ENCODE data around the gene PCYOX1L.

Gene PCYOX1L

DNA sequence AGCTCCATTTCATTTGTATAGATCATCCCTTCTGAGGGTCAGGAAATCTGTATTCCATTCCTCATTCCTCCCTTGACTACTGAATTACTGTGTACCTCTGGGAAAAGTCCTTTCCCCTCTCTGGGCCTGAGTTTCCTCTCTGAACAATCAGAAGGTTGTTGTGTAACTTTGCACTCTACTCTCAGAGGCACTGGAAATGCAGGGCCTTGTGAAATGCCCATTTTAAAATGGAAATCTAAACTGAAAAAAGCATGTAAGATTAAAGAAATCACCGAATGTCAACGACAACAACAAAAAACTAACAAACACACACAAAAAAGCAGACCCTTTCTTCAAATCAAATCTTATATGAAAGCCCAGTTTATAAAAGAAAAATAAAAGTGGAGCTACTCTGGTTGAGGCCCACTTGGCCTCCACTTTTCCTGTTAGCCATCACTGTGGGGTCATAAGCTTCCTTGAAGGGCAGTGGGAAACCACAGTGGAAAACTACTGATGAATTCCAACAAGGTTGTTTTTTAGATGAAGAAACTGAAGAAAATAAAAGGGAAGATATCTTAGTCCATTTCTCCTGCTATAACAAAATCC lies 34.1 kb upstream of the PCYOX1L start:
- Histone ChIP-seq H3K4ac (ENCODE audit: low read depth, low read length) (no peak overlapping the region), H3K4me2 (ENCODE audit: low read length) (no peak overlapping the region), H3K4me3 (ENCODE audit: low read depth, low read length) (no peak overlapping the region), H2BK5ac (ENCODE audit: low read depth, low read length, poor library complexity) (no peak overlapping the region), H3K79me2 (ENCODE audit: control insufficient read depth, insufficient read depth, low read length, poor library complexity) (no peaks in the 10 kb centered on the region), H3K36me3 (ENCODE audit: control insufficient read depth in 1 of 2, insufficient read depth in 2 of 2, low read length in 2 of 2) (peaks cover 6 to 7% of the 10 kb centered on the region in 2 experiments), H3K14ac (ENCODE audit: low read length) (no peak overlapping the region), H3K9ac (ENCODE audit: low read length) (no peak overlapping the region), H3K23ac (ENCODE audit: low read length) (no peak overlapping the region), H2BK120ac (ENCODE audit: insufficient read depth, low read length, poor library complexity) (no peak overlapping the region), H2AK5ac (ENCODE audit: low read length) (no peak overlapping the region), H2BK12ac (ENCODE audit: low read length) (no peak overlapping the region), H3K79me1 (ENCODE audit: low read length) (no peaks in the 10 kb centered on the region), H3K9me3 (ENCODE audit: insufficient read depth, low read depth, low read length) (no peaks in the 10 kb centered on the region), H3K27me3 (ENCODE audit: insufficient read depth, low read length) (no peaks in the 10 kb centered on the region), H3K4me1 (ENCODE audit: control insufficient read depth in 1 of 2, insufficient read depth in 2 of 2, low read length in 2 of 2) (peaks cover 2 to 4% of the 10 kb centered on the region in 2 experiments), H4K91ac (ENCODE audit: low read depth, low read length) (no peak overlapping the region), H2AFZ (ENCODE audit: insufficient read depth, low read length, poor library complexity) (no peak overlapping the region), H4K8ac (ENCODE audit: low read depth, low read length) (no peak overlapping the region), H3K18ac (ENCODE audit: low read length) (no peak overlapping the region), H3K27ac (ENCODE audit: low read depth, low read length) (no peak overlapping the region), H4K12ac (ENCODE audit: low read depth, low read length) (no peak overlapping the region)
- no peak for DNase-seq
- WGBS (ENCODE audit: extremely low coverage, insufficient coverage, insufficient read length) = no CpG with 5 or more reads among the region's 2 CpGs

DNA sequence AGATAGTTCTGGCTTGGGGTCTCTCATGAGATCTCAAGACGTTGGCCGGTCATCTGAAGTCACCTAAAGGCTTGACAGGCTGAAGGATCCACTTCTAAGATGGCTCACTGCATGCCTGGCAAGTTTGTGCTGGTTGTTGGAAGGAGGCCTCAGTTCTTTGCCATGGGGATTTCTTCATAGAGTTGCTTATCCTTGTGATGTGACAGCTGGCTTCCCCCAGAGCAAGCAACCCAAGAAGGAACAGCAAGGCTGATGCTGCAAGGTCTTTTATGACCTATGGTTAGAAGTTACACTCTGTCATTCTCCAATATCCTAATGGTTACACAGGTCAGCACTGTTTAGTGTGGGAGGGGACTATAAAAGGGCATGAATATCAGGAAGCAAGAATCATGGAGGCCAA lies 33.2 kb upstream of the PCYOX1L start:
- Histone ChIP-seq H4K12ac (ENCODE audit: low read depth, low read length) (no peak overlapping the region), H2AK5ac (ENCODE audit: low read length) (no peak overlapping the region), H3K4me2 (ENCODE audit: low read length) (no peak overlapping the region), H2AFZ (ENCODE audit: insufficient read depth, low read length, poor library complexity) (no peak overlapping the region), H3K79me1 (ENCODE audit: low read length) (no peaks in the 10 kb centered on the region), H3K14ac (ENCODE audit: low read length) (no peak overlapping the region), H2BK12ac (ENCODE audit: low read length) (no peak overlapping the region), H3K4ac (ENCODE audit: low read depth, low read length) (no peak overlapping the region), H3K23ac (ENCODE audit: low read length) (no peak overlapping the region), H3K27me3 (ENCODE audit: insufficient read depth, low read length) (no peaks in the 10 kb centered on the region), H2BK5ac (ENCODE audit: low read depth, low read length, poor library complexity) (no peak overlapping the region), H4K8ac (ENCODE audit: low read depth, low read length) (no peak overlapping the region), H3K4me1 (ENCODE audit: control insufficient read depth in 1 of 2, insufficient read depth in 2 of 2, low read length in 2 of 2) (peaks cover 2 to 4% of the 10 kb centered on the region in 2 experiments), H3K36me3 (ENCODE audit: control insufficient read depth in 1 of 2, insufficient read depth in 2 of 2, low read length in 2 of 2) (peaks cover 4 to 5% of the 10 kb centered on the region in 2 experiments), H2BK120ac (ENCODE audit: insufficient read depth, low read length, poor library complexity) (no peak overlapping the region), H3K79me2 (ENCODE audit: control insufficient read depth, insufficient read depth, low read length, poor library complexity) (no peaks in the 10 kb centered on the region), H4K91ac (ENCODE audit: low read depth, low read length) (no peak overlapping the region), H3K9me3 (ENCODE audit: insufficient read depth, low read depth, low read length) (no peaks in the 10 kb centered on the region), H3K18ac (ENCODE audit: low read length) (no peak overlapping the region), H3K4me3 (ENCODE audit: low read depth, low read length) (no peak overlapping the region), H3K27ac (ENCODE audit: low read depth, low read length) (no peak overlapping the region), H3K9ac (ENCODE audit: low read length) (no peak overlapping the region)
- peak; percentile 34 to 61 for DNase-seq
- WGBS (ENCODE audit: extremely low coverage, insufficient coverage, insufficient read length) = no CpG with 5 or more reads among the region's 2 CpGs

DNA sequence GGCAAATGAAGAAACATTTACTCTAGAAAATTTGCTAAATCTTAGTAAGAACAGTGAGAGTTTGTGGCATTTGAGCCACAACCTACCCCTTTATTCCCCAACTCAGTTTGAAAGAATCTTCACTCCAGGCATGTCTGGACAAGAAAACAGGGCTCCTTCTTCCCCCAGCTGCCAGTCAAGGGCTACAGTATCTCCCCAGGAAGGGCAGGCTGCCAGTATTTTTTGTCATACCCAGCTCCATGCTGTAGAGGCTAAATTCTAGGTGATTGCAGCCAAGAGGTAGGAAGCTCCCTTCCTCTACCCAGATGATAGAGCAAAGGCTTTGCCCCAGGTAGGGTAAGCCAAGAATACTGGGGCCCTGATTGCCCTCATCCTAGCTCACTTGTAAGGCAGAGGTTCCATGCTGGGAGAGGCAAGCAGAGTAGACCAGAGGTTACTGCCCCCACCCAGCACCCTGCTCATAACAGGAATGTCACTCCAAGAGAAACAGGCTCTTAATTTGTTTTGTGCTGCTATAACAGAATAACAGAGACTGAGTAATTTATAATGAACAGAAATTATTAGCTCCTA lies 32.6 kb upstream of the PCYOX1L start:
- H3K4ac ChIP-seq (ENCODE audit: low read depth, low read length) = no peak overlapping the region
- no peaks in the 10 kb centered on the region for H3K79me1 ChIP-seq (ENCODE audit: low read length)
- H2BK12ac ChIP-seq (ENCODE audit: low read length) = no peak overlapping the region
- H3K36me3 ChIP-seq (ENCODE audit: control insufficient read depth in 1 of 2, insufficient read depth in 2 of 2, low read length in 2 of 2) = peaks cover 0 to 2% of the 10 kb centered on the region in 2 experiments
- H3K9ac ChIP-seq (ENCODE audit: low read length) = no peak overlapping the region
- no peak overlapping the region for H2AK5ac ChIP-seq (ENCODE audit: low read length)
- H2BK120ac ChIP-seq (ENCODE audit: insufficient read depth, low read length, poor library complexity) = peak overlapping the region; percentile 76
- no peaks in the 10 kb centered on the region for H3K9me3 ChIP-seq (ENCODE audit: insufficient read depth, low read depth, low read length)
- peaks cover 2 to 4% of the 10 kb centered on the region in 2 experiments for H3K4me1 ChIP-seq (ENCODE audit: control insufficient read depth in 1 of 2, insufficient read depth in 2 of 2, low read length in 2 of 2)
- H4K8ac ChIP-seq (ENCODE audit: low read depth, low read length) = peak overlapping the region; percentile 62
- H3K23ac ChIP-seq (ENCODE audit: low read length) = no peak overlapping the region
- H3K27me3 ChIP-seq (ENCODE audit: insufficient read depth, low read length) = no peaks in the 10 kb centered on the region
- H3K27ac ChIP-seq (ENCODE audit: low read depth, low read length) = no peak overlapping the region
- peak overlapping the region; percentile 2 for H2AFZ ChIP-seq (ENCODE audit: insufficient read depth, low read length, poor library complexity)
- peak overlapping the region; percentile 57 for H4K91ac ChIP-seq (ENCODE audit: low read depth, low read length)
- H3K4me2 ChIP-seq (ENCODE audit: low read length) = no peak overlapping the region
- no peak overlapping the region for H4K12ac ChIP-seq (ENCODE audit: low read depth, low read length)
- no peak overlapping the region for H3K14ac ChIP-seq (ENCODE audit: low read length)
- no peak overlapping the region for H3K18ac ChIP-seq (ENCODE audit: low read length)
- peak; percentile 84 to 92 for DNase-seq
- no peaks in the 10 kb centered on the region for H3K79me2 ChIP-seq (ENCODE audit: control insufficient read depth, insufficient read depth, low read length, poor library complexity)
- H2BK5ac ChIP-seq (ENCODE audit: low read depth, low read length, poor library complexity) = peak overlapping the region; percentile 35
- H3K4me3 ChIP-seq (ENCODE audit: low read depth, low read length) = no peak overlapping the region

DNA sequence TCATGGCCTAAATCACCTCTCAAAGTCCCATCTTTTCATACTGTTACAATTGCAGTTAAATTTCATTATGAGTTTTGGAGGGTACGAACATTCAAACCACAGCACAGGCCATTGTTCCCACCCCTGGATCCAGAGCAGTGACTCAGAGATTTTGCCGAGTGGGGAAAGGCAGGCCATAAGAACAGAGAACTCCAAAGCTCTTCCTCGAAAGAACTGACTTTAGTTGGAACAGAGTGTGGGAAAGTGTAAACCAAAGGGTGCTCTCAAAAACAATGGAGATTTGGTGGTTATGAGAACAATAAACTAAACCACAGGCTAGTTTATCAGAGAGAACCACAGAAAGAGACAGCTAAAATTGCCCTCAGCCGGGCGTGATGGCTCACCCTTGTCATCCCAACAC lies 32.0 kb upstream of the PCYOX1L start:
- WGBS (ENCODE audit: extremely low coverage, insufficient coverage, insufficient read length) = no CpG with 5 or more reads among the region's 5 CpGs
- H3K4me3 ChIP-seq (ENCODE audit: low read depth, low read length) = no peak overlapping the region
- H2AFZ ChIP-seq (ENCODE audit: insufficient read depth, low read length, poor library complexity) = no peak overlapping the region
- no peak overlapping the region for H2BK120ac ChIP-seq (ENCODE audit: insufficient read depth, low read length, poor library complexity)
- H4K8ac ChIP-seq (ENCODE audit: low read depth, low read length) = no peak overlapping the region
- no peak overlapping the region for H4K12ac ChIP-seq (ENCODE audit: low read depth, low read length)
- H3K27ac ChIP-seq (ENCODE audit: low read depth, low read length) = no peak overlapping the region
- no peak overlapping the region for H2BK12ac ChIP-seq (ENCODE audit: low read length)
- H3K23ac ChIP-seq (ENCODE audit: low read length) = no peak overlapping the region
- H2BK5ac ChIP-seq (ENCODE audit: low read depth, low read length, poor library complexity) = no peak overlapping the region
- no peaks in the 10 kb centered on the region for H3K79me1 ChIP-seq (ENCODE audit: low read length)
- no peaks in the 10 kb centered on the region for H3K9me3 ChIP-seq (ENCODE audit: insufficient read depth, low read depth, low read length)
- no peak overlapping the region for H2AK5ac ChIP-seq (ENCODE audit: low read length)
- H3K18ac ChIP-seq (ENCODE audit: low read length) = no peak overlapping the region
- H3K79me2 ChIP-seq (ENCODE audit: control insufficient read depth, insufficient read depth, low read length, poor library complexity) = no peaks in the 10 kb centered on the region
- peaks cover 0 to 2% of the 10 kb centered on the region in 2 experiments for H3K36me3 ChIP-seq (ENCODE audit: control insufficient read depth in 1 of 2, insufficient read depth in 2 of 2, low read length in 2 of 2)
- H3K9ac ChIP-seq (ENCODE audit: low read length) = no peak overlapping the region
- H4K91ac ChIP-seq (ENCODE audit: low read depth, low read length) = no peak overlapping the region
- no peak overlapping the region for H3K4ac ChIP-seq (ENCODE audit: low read depth, low read length)
- H3K4me2 ChIP-seq (ENCODE audit: low read length) = no peak overlapping the region
- no peaks in the 10 kb centered on the region for H3K4me1 ChIP-seq (ENCODE audit: control insufficient read depth in 1 of 2, insufficient read depth in 2 of 2, low read length in 2 of 2)
- no peak overlapping the region for H3K14ac ChIP-seq (ENCODE audit: low read length)
- no peak for DNase-seq
- H3K27me3 ChIP-seq (ENCODE audit: insufficient read depth, low read length) = no peaks in the 10 kb centered on the region
